Measurements from ENCODE around the gene CUX1. TPM values are rescaled to one million over a fixed set of nuclear protein-coding genes. Genes with fewer than 3 reads are reported as not detected.

CUX1 gene
- total RNA-seq, 1 experiment from 2014 or later: 53.5 TPM

DNA sequence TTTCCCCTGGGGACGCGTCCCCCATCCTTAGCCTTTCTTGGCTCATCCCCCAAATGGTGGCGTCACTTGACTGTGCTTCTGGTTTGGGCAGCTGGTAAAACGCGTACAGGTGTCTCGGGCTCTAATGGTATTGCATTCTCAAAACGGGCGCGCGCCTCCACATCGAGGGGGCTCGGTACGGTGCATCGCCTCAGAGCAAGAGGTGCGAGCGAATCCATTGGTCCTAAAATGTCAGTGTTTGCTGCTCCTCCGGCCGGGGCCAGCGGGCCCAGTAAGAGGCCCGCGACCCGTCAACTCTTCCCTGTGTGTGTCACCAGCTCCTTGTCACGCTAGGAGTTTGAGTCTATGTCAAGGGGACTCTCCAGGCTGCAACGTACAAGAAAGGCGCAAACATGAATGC is 378.6 kb downstream of the CUX1 start:
- H3K56ac ChIP-seq (ENCODE audit: insufficient read length, low read depth, low read length): no peak overlapping the region
- no peak overlapping the region for H2BK5ac ChIP-seq (ENCODE audit: insufficient read length, low read length)
- H2AK5ac ChIP-seq (ENCODE audit: insufficient read length, low read length): no peak overlapping the region
- no peaks in the 10 kb centered on the region for H4K20me1 ChIP-seq (ENCODE audit: control insufficient read depth, insufficient read depth, insufficient read length)
- no peak overlapping the region for H3K14ac ChIP-seq (ENCODE audit: insufficient read depth, low read length)
- H2AFZ ChIP-seq (ENCODE audit: low read length): no peak overlapping the region
- no peak overlapping the region for H2BK120ac ChIP-seq (ENCODE audit: low read depth, low read length, poor library complexity, severe bottlenecking)
- no CpG with 5 or more reads among the region's 25 CpGs for WGBS (ENCODE audit: extremely low coverage, insufficient read length, low lambda C conversion rate)
- no peaks in the 10 kb centered on the region for H3K9me3 Mint-ChIP-seq
- no peak overlapping the region for H2BK12ac ChIP-seq (ENCODE audit: insufficient read length, low read depth, low read length)
- no peaks in the 10 kb centered on the region for H3K27me3 Mint-ChIP-seq (ENCODE audit: low read depth)
- H4K91ac ChIP-seq (ENCODE audit: insufficient read length, low read depth, low read length): no peak overlapping the region
- no peak overlapping the region for H3K4me3 Mint-ChIP-seq
- DNase-seq: no peak
- H3K9ac ChIP-seq (ENCODE audit: extremely low read depth, insufficient read length, low read length): no peak overlapping the region
- H4K5ac ChIP-seq (ENCODE audit: insufficient read length, low read depth, low read length): no peak overlapping the region
- no peak overlapping the region; a peak in 1 of 7 replicates for H3K27ac Mint-ChIP-seq
- H2BK15ac ChIP-seq (ENCODE audit: low read depth, low read length): no peak overlapping the region
- H3K23me2 ChIP-seq (ENCODE audit: insufficient read length, low read depth, low read length, poor library complexity, severe bottlenecking): no peaks in the 10 kb centered on the region
- H3K4me1 ChIP-seq (ENCODE audit: insufficient read depth, low read length): no peaks in the 10 kb centered on the region
- H3K79me1 ChIP-seq (ENCODE audit: insufficient read depth, low read depth, low read length, poor library complexity, severe bottlenecking): no peaks in the 10 kb centered on the region
- no peak overlapping the region for H3T11ph ChIP-seq (ENCODE audit: low read length)
- H3K23ac ChIP-seq (ENCODE audit: insufficient read length, low read depth, low read length): no peak overlapping the region
- H3K4me2 ChIP-seq (ENCODE audit: insufficient read depth, insufficient read length, low read length): no peak overlapping the region
- H3K18ac ChIP-seq (ENCODE audit: insufficient read length, low read depth, low read length): no peak overlapping the region
- TF ChIP-seq CTCF (conservative IDR thresholded peaks at IDR 0.05): no peak
- no peak overlapping the region for H3K27ac ChIP-seq (ENCODE audit: insufficient read length, low read depth, low read length)
- H3K79me2 ChIP-seq (ENCODE audit: insufficient read depth, low read length): no peaks in the 10 kb centered on the region
- H3K4ac ChIP-seq (ENCODE audit: low read depth, low read length): no peak overlapping the region
- H2BK20ac ChIP-seq (ENCODE audit: low read depth, low read length, poor library complexity, severe bottlenecking): no peak overlapping the region
- H3K27me3 ChIP-seq (ENCODE audit: insufficient read depth, low read length): no peaks in the 10 kb centered on the region
- H4K8ac ChIP-seq (replicated peaks; ENCODE audit: insufficient read length, low read depth, low read length): no peak overlapping the region
- H3K4me1 Mint-ChIP-seq: peaks cover 11% of the 10 kb centered on the region in 2 experiments
- no peaks in the 10 kb centered on the region for H3K9me3 ChIP-seq (ENCODE audit: control insufficient read depth, low read depth, low read length)
- H3K36me3 Mint-ChIP-seq (ENCODE audit: insufficient read depth in 1 of 3, low read depth in 3 of 3): peaks cover 21 to 87% (median 67%) of the 10 kb centered on the region in 3 experiments

Measured in H9 (cell line).